Keratinocyte (primary cell): ENCODE measurements around the gene MKX.

Experiments
- EZH2 ChIP-seq: IDR thresholded peaks from one replicate; pipeline ENCODE4 v1.6.1; 2012; ENCODE audit warnings: inconsistent platforms, mild to moderate bottlenecking, low read length, moderate library complexity
- TF ChIP-seq, protein P1 (sequence below), 3 experiments: IDR thresholded peaks in 1 of 3; conservative IDR thresholded peaks in 1 of 3; optimal IDR thresholded peaks in 1 of 3; 2 replicates in 2 of 3; 3 replicates in 1 of 3; pipeline versions ENCODE3 to v1.5.1; 2011; ENCODE audit warnings: low read length in 3 of 3, mild to moderate bottlenecking in 3 of 3, moderate library complexity in 2 of 3, control low read depth in 1 of 3, inconsistent platforms in 1 of 3; ENCODE audit not compliant: insufficient read depth in 2 of 3; ENCODE audit errors: extremely low read depth in 1 of 3

DNA sequence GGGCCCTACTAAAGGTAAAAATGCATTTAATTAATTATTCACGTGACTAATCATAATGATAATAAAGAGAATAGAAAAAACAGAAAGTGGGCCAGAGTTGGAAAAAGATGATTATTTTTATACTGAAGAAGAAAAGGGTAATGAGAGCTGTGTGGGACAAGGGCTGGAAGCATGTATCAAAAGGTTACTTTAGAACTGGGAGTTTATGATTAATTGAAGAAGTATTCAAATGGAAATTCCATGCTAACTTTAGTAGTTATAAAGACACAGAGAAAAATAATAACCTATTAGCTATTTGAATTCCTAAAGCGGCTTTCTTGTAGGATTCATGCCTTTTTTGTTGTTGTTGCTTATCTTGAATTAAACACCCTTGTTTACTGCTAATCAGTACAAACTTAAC lies 49.9 kb downstream of the MKX start:
- TF ChIP-seq, protein P1, sequence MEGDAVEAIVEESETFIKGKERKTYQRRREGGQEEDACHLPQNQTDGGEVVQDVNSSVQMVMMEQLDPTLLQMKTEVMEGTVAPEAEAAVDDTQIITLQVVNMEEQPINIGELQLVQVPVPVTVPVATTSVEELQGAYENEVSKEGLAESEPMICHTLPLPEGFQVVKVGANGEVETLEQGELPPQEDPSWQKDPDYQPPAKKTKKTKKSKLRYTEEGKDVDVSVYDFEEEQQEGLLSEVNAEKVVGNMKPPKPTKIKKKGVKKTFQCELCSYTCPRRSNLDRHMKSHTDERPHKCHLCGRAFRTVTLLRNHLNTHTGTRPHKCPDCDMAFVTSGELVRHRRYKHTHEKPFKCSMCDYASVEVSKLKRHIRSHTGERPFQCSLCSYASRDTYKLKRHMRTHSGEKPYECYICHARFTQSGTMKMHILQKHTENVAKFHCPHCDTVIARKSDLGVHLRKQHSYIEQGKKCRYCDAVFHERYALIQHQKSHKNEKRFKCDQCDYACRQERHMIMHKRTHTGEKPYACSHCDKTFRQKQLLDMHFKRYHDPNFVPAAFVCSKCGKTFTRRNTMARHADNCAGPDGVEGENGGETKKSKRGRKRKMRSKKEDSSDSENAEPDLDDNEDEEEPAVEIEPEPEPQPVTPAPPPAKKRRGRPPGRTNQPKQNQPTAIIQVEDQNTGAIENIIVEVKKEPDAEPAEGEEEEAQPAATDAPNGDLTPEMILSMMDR (optimal IDR thresholded peaks at IDR 0.05 in 1 of 3, IDR thresholded peaks at IDR 0.05 in 1 of 3, conservative IDR thresholded peaks at IDR 0.05 in 1 of 3; ENCODE audit: extremely low read depth in 1 of 3, insufficient read depth in 2 of 3, low read length in 3 of 3) = no peak
- no peak for TF ChIP-seq EZH2
